Measurements from ENCODE around the gene NPW.

The NPW gene

GRCh38 chr16:2061023-2061422 lies 41.4 kb downstream of the NPW start:
- no peak overlapping the region for H3K4me3 ChIP-seq (ENCODE audit: low read length)
- no peaks in the 10 kb centered on the region for H3K79me2 ChIP-seq (ENCODE audit: control insufficient read depth, low read length)
- no peaks in the 10 kb centered on the region for H4K20me1 ChIP-seq (ENCODE audit: control insufficient read depth, insufficient read depth, low read depth, low read length)
- no peaks in the 10 kb centered on the region for H3K27me3 ChIP-seq (ENCODE audit: control insufficient read depth, low read length)
- TF ChIP-seq EZH2phosphoT487 (IDR thresholded peaks at IDR 0.05; ENCODE audit: borderline replicate concordance, low read length), result no peak
- TF ChIP-seq CTCF (IDR thresholded peaks at IDR 0.05; ENCODE audit: low read depth, low read length, poor library complexity, severe bottlenecking), result no peak
- H3F3A ChIP-seq (ENCODE audit: control insufficient read depth, insufficient read depth), result no peaks in the 10 kb centered on the region
- peaks cover 17% of the 10 kb centered on the region for H3K36me3 ChIP-seq (ENCODE audit: control insufficient read depth, low read length)
- no peaks in the 10 kb centered on the region for H3K9me3 ChIP-seq (ENCODE audit: control insufficient read depth, insufficient read depth, low read length)
- no peaks in the 10 kb centered on the region for H3K4me1 ChIP-seq (ENCODE audit: control insufficient read depth, low read length)
- H3K27ac ChIP-seq (ENCODE audit: low read depth, low read length), result no peak overlapping the region
- H3K9me2 ChIP-seq (replicated peaks; ENCODE audit: control insufficient read depth, low read length), result no peaks in the 10 kb centered on the region
- no peak overlapping the region for H3K4me2 ChIP-seq (ENCODE audit: low read length)

GRCh38 chr16:2061526-2061925 lies 41.9 kb downstream of the NPW start:
- Histone ChIP-seq H3K36me3 (ENCODE audit: control insufficient read depth, low read length) (peaks cover 20% of the 10 kb centered on the region), H3K27me3 (ENCODE audit: control insufficient read depth, low read length) (no peaks in the 10 kb centered on the region)
- TF ChIP-seq EZH2phosphoT487 (IDR thresholded peaks at IDR 0.05; ENCODE audit: borderline replicate concordance, low read length), result no peak
- TF ChIP-seq CTCF (IDR thresholded peaks at IDR 0.05; ENCODE audit: low read depth, low read length, poor library complexity, severe bottlenecking), result no peak

DNA sequence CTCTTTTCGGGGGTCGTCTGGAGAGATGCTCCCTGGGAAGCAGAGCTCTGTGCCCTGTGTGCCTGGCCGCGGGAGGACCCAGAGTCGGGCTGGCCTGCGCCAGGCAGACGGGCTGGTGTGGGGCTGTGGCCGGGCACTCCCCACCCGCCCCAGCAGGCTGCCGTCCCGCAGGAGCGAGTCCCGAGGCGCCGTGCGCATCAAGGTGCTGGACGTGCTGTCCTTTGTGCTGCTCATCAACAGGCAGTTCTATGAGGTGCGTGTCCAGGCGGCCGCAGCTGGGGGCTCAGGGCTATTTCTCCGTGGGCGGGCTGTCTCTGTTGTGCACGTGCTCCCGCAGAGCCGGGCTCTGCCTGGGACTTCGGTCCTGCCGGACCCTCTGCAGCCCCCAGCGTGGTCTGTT lies 43.2 kb downstream of the NPW start:
- H3K4me3 ChIP-seq (ENCODE audit: low read length), result no peak overlapping the region
- H3K4me1 ChIP-seq (ENCODE audit: control insufficient read depth, low read length), result no peaks in the 10 kb centered on the region
- H3K36me3 ChIP-seq (ENCODE audit: control insufficient read depth, low read length), result peaks cover 14% of the 10 kb centered on the region
- H3K27me3 ChIP-seq (ENCODE audit: control insufficient read depth, low read length), result no peaks in the 10 kb centered on the region
- H4K20me1 ChIP-seq (ENCODE audit: control insufficient read depth, insufficient read depth, low read depth, low read length), result no peaks in the 10 kb centered on the region
- TF ChIP-seq EZH2phosphoT487 (IDR thresholded peaks at IDR 0.05; ENCODE audit: borderline replicate concordance, low read length), result no peak
- TF ChIP-seq CTCF (IDR thresholded peaks at IDR 0.05; ENCODE audit: low read depth, low read length, poor library complexity, severe bottlenecking), result no peak
- no peaks in the 10 kb centered on the region for H3K9me2 ChIP-seq (replicated peaks; ENCODE audit: control insufficient read depth, low read length)
- H3K27ac ChIP-seq (ENCODE audit: low read depth, low read length), result no peak overlapping the region
- no peaks in the 10 kb centered on the region for H3K79me2 ChIP-seq (ENCODE audit: control insufficient read depth, low read length)
- no peaks in the 10 kb centered on the region for H3F3A ChIP-seq (ENCODE audit: control insufficient read depth, insufficient read depth)
- no peaks in the 10 kb centered on the region for H3K9me3 ChIP-seq (ENCODE audit: control insufficient read depth, insufficient read depth, low read length)
- no peak overlapping the region for H3K4me2 ChIP-seq (ENCODE audit: low read length)

More at GRCh38 chr16:2061526-2061925, 41.9 kb downstream of the NPW start:
- Histone ChIP-seq H3K79me2 (ENCODE audit: control insufficient read depth, low read length) (no peaks in the 10 kb centered on the region), H3K4me2 (ENCODE audit: low read length) (no peak overlapping the region), H3F3A (ENCODE audit: control insufficient read depth, insufficient read depth) (no peaks in the 10 kb centered on the region), H3K4me1 (ENCODE audit: control insufficient read depth, low read length) (no peaks in the 10 kb centered on the region), H3K4me3 (ENCODE audit: low read length) (no peak overlapping the region), H3K9me3 (ENCODE audit: control insufficient read depth, insufficient read depth, low read length) (no peaks in the 10 kb centered on the region), H3K27ac (ENCODE audit: low read depth, low read length) (no peak overlapping the region), H4K20me1 (ENCODE audit: control insufficient read depth, insufficient read depth, low read depth, low read length) (no peaks in the 10 kb centered on the region), H3K9me2 (replicated peaks; ENCODE audit: control insufficient read depth, low read length) (no peaks in the 10 kb centered on the region)

GRCh38 chr16:2063861-2064260 lies 44.3 kb downstream of the NPW start:
- no peaks in the 10 kb centered on the region for H3K9me3 ChIP-seq (ENCODE audit: control insufficient read depth, insufficient read depth, low read length)
- no peak overlapping the region for H3K27ac ChIP-seq (ENCODE audit: low read depth, low read length)
- no peak for TF ChIP-seq CTCF (IDR thresholded peaks at IDR 0.05; ENCODE audit: low read depth, low read length, poor library complexity, severe bottlenecking)
- no peak for TF ChIP-seq EZH2phosphoT487 (IDR thresholded peaks at IDR 0.05; ENCODE audit: borderline replicate concordance, low read length)
- no peaks in the 10 kb centered on the region for H3F3A ChIP-seq (ENCODE audit: control insufficient read depth, insufficient read depth)
- no peaks in the 10 kb centered on the region for H3K79me2 ChIP-seq (ENCODE audit: control insufficient read depth, low read length)
- no peaks in the 10 kb centered on the region for H3K4me1 ChIP-seq (ENCODE audit: control insufficient read depth, low read length)
- no peak overlapping the region for H3K4me3 ChIP-seq (ENCODE audit: low read length)
- no peaks in the 10 kb centered on the region for H4K20me1 ChIP-seq (ENCODE audit: control insufficient read depth, insufficient read depth, low read depth, low read length)
- H3K9me2 ChIP-seq (replicated peaks; ENCODE audit: control insufficient read depth, low read length), result no peaks in the 10 kb centered on the region
- H3K4me2 ChIP-seq (ENCODE audit: low read length), result no peak overlapping the region
- H3K36me3 ChIP-seq (ENCODE audit: control insufficient read depth, low read length), result peaks cover 14% of the 10 kb centered on the region
- H3K27me3 ChIP-seq (ENCODE audit: control insufficient read depth, low read length), result no peaks in the 10 kb centered on the region

Measured in DOHH2 (cell line).